ENCODE data around the gene PADI2. TPM values are rescaled to one million over a fixed set of nuclear protein-coding genes. Genes with fewer than 3 reads are reported as not detected.

PADI2 gene
- total RNA-seq, 2 experiments from 2014 or later: 0.25 to 0.30 TPM

DNA sequence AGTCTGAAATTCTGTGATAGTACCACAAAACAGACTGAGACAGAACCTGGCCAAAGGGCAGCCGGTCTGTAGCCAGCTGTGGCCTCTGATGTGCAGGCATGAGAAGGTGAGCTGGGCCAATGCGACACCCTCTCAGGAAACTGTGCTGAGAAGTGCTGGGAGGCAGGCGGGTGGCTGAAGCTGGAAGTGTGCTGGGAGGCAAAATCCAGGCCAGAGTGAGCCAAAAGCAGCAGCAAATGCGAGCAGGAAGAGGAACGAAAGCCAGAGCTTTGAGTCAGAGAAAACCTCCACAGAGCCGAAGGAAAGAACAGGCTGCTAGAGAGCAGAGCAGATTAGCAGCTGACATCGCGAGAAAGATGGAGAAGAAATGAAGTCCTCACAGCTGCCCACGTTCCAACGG lies 97.4 kb downstream of the PADI2 start:
- intact Hi-C loops (cut with DNase I, micrococcal nuclease): no loop called here
- no peak overlapping the region for H3K27ac ChIP-seq (ENCODE audit: low read depth in 1 of 2, low read length in 2 of 2)
- no peak overlapping the region for H3K4me3 ChIP-seq (ENCODE audit: low read length)
- no peaks in the 10 kb centered on the region for H3K4me1 ChIP-seq (ENCODE audit: insufficient read depth, low read length)
- Mint-ChIP-seq H3K27me3 (no peaks in the 10 kb centered on the region), H3K9me3 (no peaks in the 10 kb centered on the region), H3K27ac (no peak overlapping the region), H3K4me1 (ENCODE audit: low read depth) (no peaks in the 10 kb centered on the region), H3K4me3 (no peak overlapping the region), H3K36me3 (ENCODE audit: low read depth) (peaks cover 89% of the 10 kb centered on the region)
- H3K36me3 ChIP-seq (ENCODE audit: insufficient read depth, low read length): peaks cover 83% of the 10 kb centered on the region
- POLR2A ChIA-PET: interaction anchor here (1.6 kb wide), 1 partner anchor 23 kb away, joined by 3 read pairs; no protein-coding TSS in a partner anchor
- DNase-seq: no peak
- no peaks in the 10 kb centered on the region for H3K9me3 ChIP-seq (ENCODE audit: control insufficient read depth in 1 of 2, insufficient read depth in 1 of 2, low read length in 2 of 2)
- no peaks in the 10 kb centered on the region for H3K27me3 ChIP-seq (ENCODE audit: control insufficient read depth in 1 of 2, insufficient read depth in 2 of 2, low read length in 2 of 2)
- TF ChIP-seq CTCF (IDR thresholded peaks at IDR 0.05): no peak
- CTCF ChIA-PET: interaction anchor here (1.2 kb wide), 1 partner anchor 70 kb away, joined by 3 read pairs; no protein-coding TSS in a partner anchor
- ATAC-seq (ENCODE audit: poor library complexity): no peak

DNA sequence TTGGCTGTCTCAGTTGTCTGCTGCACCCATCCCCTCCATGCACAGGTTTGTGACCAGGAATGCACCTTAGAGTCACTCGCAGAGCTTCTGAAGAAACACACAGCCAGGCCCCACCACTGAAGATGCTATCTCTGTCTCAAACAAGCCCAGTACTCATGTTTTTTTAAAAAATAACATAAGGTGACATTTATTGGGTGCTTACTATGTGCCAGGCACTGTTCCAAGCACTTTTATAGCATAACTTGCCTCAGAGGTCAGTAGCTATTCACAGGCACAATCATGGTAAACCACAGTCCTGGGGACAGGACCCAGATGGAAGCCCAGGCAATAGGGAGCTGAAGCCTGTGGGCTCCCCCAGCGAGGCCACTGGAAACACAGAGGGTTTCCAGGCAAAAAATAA lies 98.7 kb downstream of the PADI2 start:
- Mint-ChIP-seq H3K36me3 (ENCODE audit: low read depth) (peaks cover 78% of the 10 kb centered on the region), H3K4me1 (ENCODE audit: low read depth) (no peaks in the 10 kb centered on the region), H3K27me3 (no peaks in the 10 kb centered on the region), H3K9me3 (no peaks in the 10 kb centered on the region), H3K27ac (no peak overlapping the region), H3K4me3 (no peak overlapping the region)
- H3K9me3 ChIP-seq (ENCODE audit: control insufficient read depth in 1 of 2, insufficient read depth in 1 of 2, low read length in 2 of 2): no peaks in the 10 kb centered on the region
- ChIA-PET POLR2A (no interaction called here), CTCF (interaction anchor here (1.2 kb wide), 1 partner anchor 69 kb away, joined by 3 read pairs; no protein-coding TSS in a partner anchor)
- TF ChIP-seq CTCF (IDR thresholded peaks at IDR 0.05): no peak
- H3K4me1 ChIP-seq (ENCODE audit: insufficient read depth, low read length): no peaks in the 10 kb centered on the region
- DNase-seq (no peak), ATAC-seq (ENCODE audit: poor library complexity) (no peak)
- no peak overlapping the region for H3K27ac ChIP-seq (ENCODE audit: low read depth in 1 of 2, low read length in 2 of 2)
- peaks cover 70% of the 10 kb centered on the region for H3K36me3 ChIP-seq (ENCODE audit: insufficient read depth, low read length)
- no peak overlapping the region for H3K4me3 ChIP-seq (ENCODE audit: low read length)
- H3K27me3 ChIP-seq (ENCODE audit: control insufficient read depth in 1 of 2, insufficient read depth in 2 of 2, low read length in 2 of 2): no peaks in the 10 kb centered on the region
- intact Hi-C loops (cut with DNase I, micrococcal nuclease): no loop called here

GRCh38 chr1:17018849-17019248 lies 100.4 kb downstream of the PADI2 start:
- Mint-ChIP-seq H3K4me1 (ENCODE audit: low read depth) (no peaks in the 10 kb centered on the region), H3K27ac (no peak overlapping the region), H3K9me3 (no peaks in the 10 kb centered on the region), H3K27me3 (no peaks in the 10 kb centered on the region), H3K4me3 (no peak overlapping the region), H3K36me3 (ENCODE audit: low read depth) (peaks cover 61% of the 10 kb centered on the region)
- Histone ChIP-seq H3K4me1 (ENCODE audit: insufficient read depth, low read length) (no peaks in the 10 kb centered on the region), H3K36me3 (ENCODE audit: insufficient read depth, low read length) (peaks cover 58% of the 10 kb centered on the region), H3K27me3 (ENCODE audit: control insufficient read depth in 1 of 2, insufficient read depth in 2 of 2, low read length in 2 of 2) (no peaks in the 10 kb centered on the region), H3K27ac (ENCODE audit: low read depth in 1 of 2, low read length in 2 of 2) (no peak overlapping the region), H3K4me3 (ENCODE audit: low read length) (no peak overlapping the region), H3K9me3 (ENCODE audit: control insufficient read depth in 1 of 2, insufficient read depth in 1 of 2, low read length in 2 of 2) (no peaks in the 10 kb centered on the region)
- POLR2A ChIA-PET: no interaction called here
- DNase-seq (no peak), ATAC-seq (ENCODE audit: poor library complexity) (no peak)
- CTCF ChIA-PET: interaction anchor here (1.1 kb wide), 1 partner anchor 103 kb away, joined by 3 read pairs; no protein-coding TSS in a partner anchor
- intact Hi-C loops (cut with DNase I, micrococcal nuclease): no loop called here
- no peak for TF ChIP-seq CTCF (IDR thresholded peaks at IDR 0.05)
